Measurements from ENCODE around the gene DUXA.
A peak's percentile ranks its signal among the peaks of the same experiment; 100 is the strongest.

Gene DUXA

DNA sequence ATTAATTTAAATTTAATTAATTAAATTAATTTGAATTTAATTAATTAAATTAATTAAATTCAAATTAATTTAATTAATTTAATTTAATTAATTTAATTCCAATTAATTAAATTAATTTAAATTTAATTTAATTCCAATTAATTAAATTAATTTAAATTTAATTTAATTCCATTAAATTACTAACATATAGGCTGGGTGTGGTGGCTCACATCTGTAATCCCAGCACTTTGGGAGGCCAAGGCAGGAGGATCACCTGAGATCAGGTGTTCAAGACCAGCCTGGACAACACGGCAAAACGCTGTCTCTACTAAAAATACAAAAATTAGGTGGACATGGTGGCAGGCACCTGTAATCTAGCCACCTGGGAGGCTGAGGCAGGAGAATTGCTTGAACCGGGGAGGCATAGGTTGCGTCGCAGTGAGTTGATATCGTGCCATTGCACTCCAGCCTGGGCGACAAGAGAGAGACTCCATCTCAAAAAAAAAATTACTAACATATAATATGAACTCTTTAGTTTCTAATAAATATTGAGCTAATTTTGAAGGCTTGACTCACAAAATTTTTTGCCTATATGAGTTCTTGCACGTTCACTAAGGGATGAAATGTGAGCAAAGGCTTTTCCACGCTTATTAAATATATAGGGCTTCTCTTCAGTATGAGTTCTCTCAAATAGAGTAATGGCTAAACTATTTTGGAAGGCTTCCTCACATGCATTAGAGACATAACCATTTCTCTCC is 56.5 kb downstream of the DUXA start:
- peak overlapping the region in 1 of 5 donors; percentile 1 for H3K4me3 ChIP-seq (ENCODE audit: low read depth in 1 of 5, low read length in 5 of 5)
- peaks cover 0 to 3% (median 0%) of the 10 kb centered on the region in 5 donors for H3K4me1 ChIP-seq (ENCODE audit: control insufficient read depth in 5 of 5, insufficient read depth in 5 of 5, low read length in 5 of 5)
- H3K9me3 ChIP-seq (ENCODE audit: control insufficient read depth in 5 of 5, low read length in 5 of 5) = peaks cover 6 to 38% (median 26%) of the 10 kb centered on the region in 5 donors

DNA sequence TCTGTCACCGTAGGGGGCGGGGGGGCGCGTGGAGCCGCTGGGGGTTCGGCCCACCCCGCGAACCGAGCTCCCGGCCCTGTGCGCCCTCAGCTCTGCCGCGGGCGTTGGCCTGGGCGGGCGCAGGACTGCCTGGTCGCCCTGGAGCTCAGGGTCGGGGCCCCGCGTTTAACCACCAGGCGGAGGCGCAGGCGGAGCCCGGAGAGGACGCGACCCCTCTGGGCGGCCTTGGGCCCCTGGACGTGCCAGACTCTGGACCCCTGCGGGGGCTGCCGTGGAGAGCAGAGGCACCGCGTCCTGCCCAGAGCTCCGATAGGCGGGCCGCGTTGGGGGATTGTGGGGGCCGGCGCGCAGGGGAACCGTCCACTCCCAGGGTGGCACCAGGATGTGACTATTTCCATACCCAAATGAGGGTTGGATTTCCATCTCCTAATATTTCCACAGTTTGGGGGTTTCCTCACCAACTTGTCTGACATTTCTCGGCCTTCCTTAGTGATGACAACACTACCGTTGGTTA is 60.5 kb downstream of the DUXA start:
- no peak overlapping the region for H3K27ac ChIP-seq (ENCODE audit: low read depth, low read length)
- H3K9me3 ChIP-seq (ENCODE audit: control insufficient read depth in 5 of 5, low read length in 5 of 5) = peaks cover 6 to 14% (median 11%) of the 10 kb centered on the region in 5 donors
- H3K27me3 ChIP-seq (ENCODE audit: control insufficient read depth in 5 of 5, insufficient read depth in 4 of 5, low read length in 5 of 5) = peaks cover 8 to 23% (median 14%) of the 10 kb centered on the region in 5 donors
- H3K9ac ChIP-seq (ENCODE audit: low read length in 5 of 5) = no peak overlapping the region
- no peaks in the 10 kb centered on the region for H3K36me3 ChIP-seq (ENCODE audit: control insufficient read depth in 5 of 5, insufficient read depth in 5 of 5, low read length in 5 of 5)
- no peak overlapping the region for H3K4me3 ChIP-seq (ENCODE audit: low read depth in 1 of 5, low read length in 5 of 5)
- H3K4me1 ChIP-seq (ENCODE audit: control insufficient read depth in 5 of 5, insufficient read depth in 5 of 5, low read length in 5 of 5) = peaks cover 0 to 11% (median 7%) of the 10 kb centered on the region in 5 donors

More for the DNA sequence above, 56.5 kb downstream of the DUXA start:
- Histone ChIP-seq H3K27ac (ENCODE audit: low read depth, low read length) (no peak overlapping the region), H3K9ac (ENCODE audit: low read length in 5 of 5) (no peak overlapping the region), H3K36me3 (ENCODE audit: control insufficient read depth in 5 of 5, insufficient read depth in 5 of 5, low read length in 5 of 5) (no peaks in the 10 kb centered on the region), H3K27me3 (ENCODE audit: control insufficient read depth in 5 of 5, insufficient read depth in 4 of 5, low read length in 5 of 5) (peaks cover 6 to 11% (median 10%) of the 10 kb centered on the region in 5 donors)

GRCh38 chr19:57105976-57106721 is 61.1 kb downstream of the DUXA start:
- H3K36me3 ChIP-seq (ENCODE audit: control insufficient read depth in 5 of 5, insufficient read depth in 5 of 5, low read length in 5 of 5) = no peaks in the 10 kb centered on the region
- H3K27me3 ChIP-seq (ENCODE audit: control insufficient read depth in 5 of 5, insufficient read depth in 4 of 5, low read length in 5 of 5) = peaks cover 8 to 23% (median 14%) of the 10 kb centered on the region in 5 donors
- H3K4me1 ChIP-seq (ENCODE audit: control insufficient read depth in 5 of 5, insufficient read depth in 5 of 5, low read length in 5 of 5) = peaks cover 0 to 11% (median 7%) of the 10 kb centered on the region in 5 donors
- H3K9me3 ChIP-seq (ENCODE audit: control insufficient read depth in 5 of 5, low read length in 5 of 5) = peaks cover 1 to 7% (median 5%) of the 10 kb centered on the region in 5 donors
- no peak overlapping the region for H3K4me3 ChIP-seq (ENCODE audit: low read depth in 1 of 5, low read length in 5 of 5)
- no peak overlapping the region for H3K9ac ChIP-seq (ENCODE audit: low read length in 5 of 5)
- H3K27ac ChIP-seq (ENCODE audit: low read depth, low read length) = no peak overlapping the region

Measured in subcutaneous abdominal adipose tissue (tissue), 5 donors.